ENCODE measurements around the gene EHHADH. TPM values are rescaled to one million over a fixed set of nuclear protein-coding genes. Genes with fewer than 3 reads are reported as not detected.
A peak's percentile ranks its signal among the peaks of the same experiment; 100 is the strongest.

The EHHADH gene
- total RNA-seq, 2 donors from 2014 or later: 4.0 to 17.9 TPM

- peak overlapping the region; percentile 73 to 76 for H3K27ac ChIP-seq
- no peak for DNase-seq (ENCODE audit: low spot score)
- intact Hi-C loops (cut with DNase I): loop anchor here (10.0 kb wide), 1 partner anchor 211 kb away; the partner anchor contains the start of gene TMEM41A
- H3K36me3 ChIP-seq: no peaks in the 10 kb centered on the region
- no peaks in the 10 kb centered on the region for H3K27me3 ChIP-seq (replicated peaks; ENCODE audit: insufficient read depth)
- TF ChIP-seq POLR2A (IDR thresholded peaks at IDR 0.05) (no peak), POLR2AphosphoS5 (IDR thresholded peaks at IDR 0.05) (no peak), CTCF (IDR thresholded peaks at IDR 0.05) (no peak)
- H3K9me3 ChIP-seq: no peaks in the 10 kb centered on the region
- peak overlapping the region; percentile 59 to 61 for H3K4me3 ChIP-seq
- WGBS: 50% methylated on average over 9 of the region's 9 CpGs
- no peaks in the 10 kb centered on the region for H3K4me1 ChIP-seq (replicated peaks)
Observed at GRCh38 chr3:185283374-185283935, 29.6 kb upstream of the EHHADH start.

- peak; percentile 99 for TF ChIP-seq POLR2AphosphoS5 (IDR thresholded peaks at IDR 0.05)
- peak in 2 of 4 experiments; percentile 36 to 37 for TF ChIP-seq CTCF (IDR thresholded peaks at IDR 0.05)
- peak; percentile 83 for TF ChIP-seq POLR2A (IDR thresholded peaks at IDR 0.05)
- WGBS: 1% methylated on average over 41 of the region's 41 CpGs
- no peaks in the 10 kb centered on the region for H3K36me3 ChIP-seq
- H3K4me3 ChIP-seq: peak overlapping the region; percentile 59 to 61
- H3K4me1 ChIP-seq (replicated peaks): no peaks in the 10 kb centered on the region
- peak overlapping the region; percentile 73 to 76 for H3K27ac ChIP-seq
- no peaks in the 10 kb centered on the region for H3K9me3 ChIP-seq
- DNase-seq (ENCODE audit: low spot score): peak; percentile 98
- intact Hi-C loops (cut with DNase I): loop anchor here (10.0 kb wide), 1 partner anchor 212 kb away; the partner anchor contains the start of gene TMEM41A
- no peaks in the 10 kb centered on the region for H3K27me3 ChIP-seq (replicated peaks; ENCODE audit: insufficient read depth)
Observed at GRCh38 chr3:185282696-185283373, 29.0 kb upstream of the EHHADH start.

DNA sequence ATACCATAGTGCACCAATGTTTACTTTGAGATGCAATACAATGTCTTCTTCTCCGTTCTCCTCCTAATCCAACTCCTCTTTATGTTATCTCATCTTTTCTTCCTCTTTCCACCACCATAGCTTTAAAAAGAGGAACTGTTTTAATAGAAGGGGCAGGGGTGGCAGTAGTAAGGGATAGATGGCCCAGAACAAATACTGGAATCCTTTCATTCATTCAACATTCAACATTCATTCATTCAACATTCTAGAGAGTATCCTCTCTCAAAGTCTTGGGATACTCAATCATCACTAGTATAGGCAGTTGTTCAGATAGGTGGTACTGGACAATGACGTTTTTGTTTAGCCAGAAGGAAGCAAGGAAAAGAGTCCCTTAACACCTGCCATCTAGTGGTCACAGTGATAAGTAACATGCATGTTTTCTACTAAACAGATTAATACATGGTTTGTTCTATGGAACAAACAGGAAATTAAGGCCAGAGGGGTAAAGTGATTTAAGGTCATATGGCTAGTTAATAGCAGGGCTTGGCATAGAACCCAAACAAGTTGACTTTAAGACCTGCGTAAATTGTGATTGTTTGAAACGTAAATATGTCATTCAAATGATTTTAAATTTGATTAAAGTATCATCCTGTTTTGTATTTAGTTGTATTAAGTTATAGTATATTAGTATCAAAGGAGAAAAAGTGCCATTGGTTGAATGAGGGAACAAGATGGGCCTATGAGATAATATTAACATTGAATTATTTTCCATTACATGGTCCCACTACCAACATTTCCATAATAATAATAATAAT lies 26.9 kb upstream of the EHHADH start:
- Histone ChIP-seq H3K27ac (no peak overlapping the region), H3K36me3 (no peaks in the 10 kb centered on the region), H3K9me3 (no peaks in the 10 kb centered on the region), H3K4me3 (no peak overlapping the region), H3K27me3 (replicated peaks; ENCODE audit: insufficient read depth) (no peaks in the 10 kb centered on the region), H3K4me1 (replicated peaks) (no peaks in the 10 kb centered on the region)
- no peak for DNase-seq (ENCODE audit: low spot score)
- intact Hi-C loops (cut with DNase I): loop anchor here (10.0 kb wide), 1 partner anchor 214 kb away; the partner anchor contains the start of gene TMEM41A
- 48% methylated on average over 4 of the region's 4 CpGs for WGBS
- TF ChIP-seq POLR2A (IDR thresholded peaks at IDR 0.05) (no peak), POLR2AphosphoS5 (IDR thresholded peaks at IDR 0.05) (no peak), CTCF (IDR thresholded peaks at IDR 0.05) (peak; percentile 10 to 48 (median 36))

DNA sequence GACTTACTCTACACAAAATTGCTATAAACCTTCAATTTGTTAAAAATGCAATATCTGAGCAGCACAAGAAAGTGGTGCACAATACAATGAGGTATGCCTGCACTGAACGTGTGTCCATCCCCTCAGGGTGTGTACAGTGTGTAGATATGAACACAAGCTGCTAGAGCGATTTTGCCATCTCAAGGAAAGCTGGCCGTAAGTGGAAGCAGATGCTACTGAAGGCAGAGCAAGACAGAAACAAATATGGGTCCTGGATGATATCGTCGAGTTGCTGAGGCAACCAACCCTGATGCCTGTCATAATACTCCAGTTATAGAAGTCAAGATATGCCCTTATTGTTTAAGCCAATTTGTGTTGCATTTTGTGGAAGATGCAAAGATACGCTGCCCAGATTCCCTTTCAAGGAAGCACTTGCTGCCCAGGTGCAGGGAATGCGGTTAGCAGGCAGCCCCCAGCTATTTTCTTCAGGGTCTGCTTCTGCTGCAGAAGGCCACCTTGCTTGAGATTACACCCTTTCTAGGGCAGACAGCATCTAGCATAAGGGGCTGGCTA lies 25.8 kb upstream of the EHHADH start:
- intact Hi-C loops (cut with DNase I): loop anchor here (10.0 kb wide), 1 partner anchor 215 kb away; the partner anchor contains the start of gene TMEM41A
- Histone ChIP-seq H3K36me3 (no peaks in the 10 kb centered on the region), H3K27ac (no peak overlapping the region), H3K27me3 (replicated peaks; ENCODE audit: insufficient read depth) (no peaks in the 10 kb centered on the region), H3K9me3 (no peaks in the 10 kb centered on the region), H3K4me1 (replicated peaks) (no peaks in the 10 kb centered on the region), H3K4me3 (no peak overlapping the region)
- DNase-seq (ENCODE audit: low spot score): no peak
- WGBS: 89% methylated on average over 7 of the region's 7 CpGs
- no peak for TF ChIP-seq POLR2A (IDR thresholded peaks at IDR 0.05)
- TF ChIP-seq POLR2AphosphoS5 (IDR thresholded peaks at IDR 0.05): no peak
- no peak for TF ChIP-seq CTCF (IDR thresholded peaks at IDR 0.05)
